ENCODE results near the gene SIX4. TPM values are rescaled to one million over a fixed set of nuclear protein-coding genes. Genes with fewer than 3 reads are reported as not detected.

SIX4 gene
- under 1 TPM in 5 of 6 experiments, not detected in 1; 0.04 to 0.43 (median 0.23) TPM for total RNA-seq
- long read RNA-seq: 0 reads

DNA sequence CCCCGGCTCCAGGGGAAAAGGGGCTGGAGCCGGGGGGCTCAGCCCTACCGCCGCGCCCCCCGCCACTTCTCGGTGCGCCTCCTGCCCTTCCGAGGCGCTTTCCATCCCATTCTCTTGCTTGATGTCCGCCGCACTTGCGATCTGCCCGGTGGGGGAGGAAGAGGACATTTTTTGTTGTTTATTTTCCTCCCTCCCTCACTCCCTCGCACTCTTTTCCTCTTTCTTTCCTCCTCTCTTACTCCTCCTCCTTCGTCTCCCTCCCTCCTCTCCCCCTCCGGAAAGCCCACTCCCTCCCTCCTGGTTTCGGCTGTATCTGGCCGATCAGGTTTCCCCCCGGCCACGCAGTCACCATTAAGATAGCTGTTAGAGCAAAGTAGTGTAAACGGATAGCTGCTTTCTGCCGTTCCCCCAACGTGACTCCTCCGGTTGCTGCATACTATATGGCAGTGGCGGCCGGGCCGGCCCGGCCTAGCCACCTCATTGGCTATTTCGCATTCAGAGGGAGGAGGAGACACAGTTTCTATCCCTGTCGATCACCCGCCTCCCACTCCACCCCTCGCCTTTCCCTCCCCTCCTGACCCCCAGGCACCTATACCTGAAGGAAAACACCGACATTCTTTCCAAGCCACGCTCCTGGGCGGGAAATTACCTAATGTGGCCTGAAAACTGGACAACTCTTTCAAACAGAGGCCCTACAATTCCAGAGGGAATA, at the start of gene SIX4:
TSS of gene SIX4 (minus strand) at position 445 of the 712 bp plus-strand sequence. CDS start at position 168, 277 bp downstream.
- no peak for TF ChIP-seq POLR2A (IDR thresholded peaks at IDR 0.05)
- TF ChIP-seq, protein P1, sequence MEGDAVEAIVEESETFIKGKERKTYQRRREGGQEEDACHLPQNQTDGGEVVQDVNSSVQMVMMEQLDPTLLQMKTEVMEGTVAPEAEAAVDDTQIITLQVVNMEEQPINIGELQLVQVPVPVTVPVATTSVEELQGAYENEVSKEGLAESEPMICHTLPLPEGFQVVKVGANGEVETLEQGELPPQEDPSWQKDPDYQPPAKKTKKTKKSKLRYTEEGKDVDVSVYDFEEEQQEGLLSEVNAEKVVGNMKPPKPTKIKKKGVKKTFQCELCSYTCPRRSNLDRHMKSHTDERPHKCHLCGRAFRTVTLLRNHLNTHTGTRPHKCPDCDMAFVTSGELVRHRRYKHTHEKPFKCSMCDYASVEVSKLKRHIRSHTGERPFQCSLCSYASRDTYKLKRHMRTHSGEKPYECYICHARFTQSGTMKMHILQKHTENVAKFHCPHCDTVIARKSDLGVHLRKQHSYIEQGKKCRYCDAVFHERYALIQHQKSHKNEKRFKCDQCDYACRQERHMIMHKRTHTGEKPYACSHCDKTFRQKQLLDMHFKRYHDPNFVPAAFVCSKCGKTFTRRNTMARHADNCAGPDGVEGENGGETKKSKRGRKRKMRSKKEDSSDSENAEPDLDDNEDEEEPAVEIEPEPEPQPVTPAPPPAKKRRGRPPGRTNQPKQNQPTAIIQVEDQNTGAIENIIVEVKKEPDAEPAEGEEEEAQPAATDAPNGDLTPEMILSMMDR (IDR thresholded peaks at IDR 0.05): no peak
- DNase-seq: peak; percentile 48 to 59 (median 49)
- no peaks in the 10 kb centered on the region for H3K36me3 ChIP-seq
- H3K4me1 ChIP-seq: peaks cover 0 to 13% (median 5%) of the 10 kb centered on the region in 4 donors
- no peaks in the 10 kb centered on the region for H3K27me3 ChIP-seq
- ATAC-seq: peak; percentile 57 to 81 (median 72)
- 5% methylated on average over 28 of the region's 36 CpGs for WGBS (ENCODE audit: insufficient coverage, low coverage, low lambda C conversion rate, missing lambda C conversion rate)
- H3K27ac ChIP-seq: no peak within 1 kb of the TSS
- H3K4me3 ChIP-seq: peak within 1 kb of the TSS; percentile 53 to 56 (median 56)
- H3K9me3 ChIP-seq: no peaks in the 10 kb centered on the region
- intact Hi-C loops (cut with DNase I): loop anchor here in 1 of 2 donors (10.0 kb wide), 1 partner anchor 69 kb away; no protein-coding TSS in a partner anchor

DNA sequence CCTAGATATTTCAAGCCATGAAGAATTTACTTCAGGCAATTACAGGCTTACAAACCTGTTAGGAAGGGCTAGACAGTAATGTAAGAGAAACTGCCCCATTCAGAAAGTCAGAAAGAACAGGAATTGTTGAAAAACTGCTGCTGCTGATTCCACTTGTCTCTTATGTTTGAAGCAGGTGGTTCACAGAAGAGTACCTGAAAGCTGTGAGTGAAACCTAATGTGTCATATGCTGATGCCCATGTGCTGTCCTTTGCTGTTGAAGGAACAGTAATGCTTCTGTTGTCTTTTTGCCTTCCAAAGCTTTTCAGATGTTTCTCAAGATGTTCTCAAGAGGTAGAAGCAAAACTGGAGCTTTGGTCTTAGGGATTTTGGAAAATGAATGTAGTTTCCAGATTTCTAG, 49.4 kb upstream of the SIX4 start:
- TF ChIP-seq, protein P1 (IDR thresholded peaks at IDR 0.05): no peak
- TF ChIP-seq POLR2A (IDR thresholded peaks at IDR 0.05): no peak
- ATAC-seq (no peak), DNase-seq (no peak)
- H3K27ac ChIP-seq: no peak overlapping the region
- no peaks in the 10 kb centered on the region for H3K27me3 ChIP-seq
- H3K4me3 ChIP-seq: no peak overlapping the region
- H3K9me3 ChIP-seq: no peaks in the 10 kb centered on the region
- intact Hi-C loops (cut with DNase I): no loop called here
- H3K4me1 ChIP-seq: no peaks in the 10 kb centered on the region
- H3K36me3 ChIP-seq: no peaks in the 10 kb centered on the region

DNA sequence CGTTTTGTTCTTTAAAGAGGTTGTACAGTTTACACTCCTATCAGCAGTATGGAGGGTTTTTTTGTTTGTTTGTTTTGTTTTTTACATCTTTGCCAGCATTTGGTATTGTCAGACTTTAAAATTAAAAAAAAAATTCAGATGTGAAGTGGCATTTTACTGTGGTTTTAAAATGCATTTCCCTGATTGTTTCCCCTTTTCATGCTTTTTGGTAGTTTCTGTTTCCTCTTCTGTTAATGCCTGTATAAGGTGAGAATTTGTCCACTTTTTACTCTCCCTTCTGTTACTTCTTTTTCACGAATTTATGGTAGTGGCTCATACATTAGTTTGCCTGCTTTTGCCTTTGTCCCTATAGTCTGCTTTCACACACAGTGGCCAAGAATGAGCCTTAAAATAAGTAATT, 47.0 kb upstream of the SIX4 start:
- intact Hi-C loops (cut with DNase I): no loop called here
- ATAC-seq (no peak), DNase-seq (no peak)
- H3K36me3 ChIP-seq: no peaks in the 10 kb centered on the region
- 33% methylated on average over 2 of the region's 2 CpGs for WGBS (ENCODE audit: insufficient coverage, low coverage, low lambda C conversion rate, missing lambda C conversion rate)
- H3K27me3 ChIP-seq: no peaks in the 10 kb centered on the region
- no peak overlapping the region for H3K27ac ChIP-seq
- H3K4me1 ChIP-seq: no peaks in the 10 kb centered on the region
- TF ChIP-seq, protein P1 (IDR thresholded peaks at IDR 0.05): no peak
- H3K4me3 ChIP-seq: no peak overlapping the region
- no peaks in the 10 kb centered on the region for H3K9me3 ChIP-seq

DNA sequence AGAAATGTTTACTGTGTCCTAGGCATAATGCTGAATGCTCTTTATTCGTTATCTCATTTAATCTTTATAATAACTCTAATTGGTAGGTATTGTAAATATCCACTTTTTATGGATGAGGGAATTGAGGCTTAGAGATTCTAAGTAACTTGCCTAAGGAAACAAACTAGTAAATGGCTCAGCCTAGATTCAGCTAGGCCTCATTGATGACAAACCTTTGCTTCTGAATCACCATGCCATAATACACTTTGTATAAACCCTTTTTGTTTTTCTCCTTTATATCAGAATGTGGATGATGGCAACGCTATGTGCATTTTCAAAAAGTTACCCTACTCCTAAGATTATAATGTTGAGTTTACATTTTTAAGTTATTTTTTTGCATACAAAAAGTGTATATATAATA, 44.5 kb upstream of the SIX4 start:
- WGBS (ENCODE audit: insufficient coverage, low coverage, low lambda C conversion rate, missing lambda C conversion rate): 89% methylated on average over 2 of the region's 2 CpGs
- ATAC-seq: no peak
- no peaks in the 10 kb centered on the region for H3K36me3 ChIP-seq
- TF ChIP-seq POLR2A (IDR thresholded peaks at IDR 0.05): no peak
- DNase-seq: no peak
- intact Hi-C loops (cut with DNase I): no loop called here
- no peaks in the 10 kb centered on the region for H3K4me1 ChIP-seq
- H3K4me3 ChIP-seq: no peak overlapping the region
- no peaks in the 10 kb centered on the region for H3K27me3 ChIP-seq
- H3K27ac ChIP-seq: no peak overlapping the region
- no peaks in the 10 kb centered on the region for H3K9me3 ChIP-seq

DNA sequence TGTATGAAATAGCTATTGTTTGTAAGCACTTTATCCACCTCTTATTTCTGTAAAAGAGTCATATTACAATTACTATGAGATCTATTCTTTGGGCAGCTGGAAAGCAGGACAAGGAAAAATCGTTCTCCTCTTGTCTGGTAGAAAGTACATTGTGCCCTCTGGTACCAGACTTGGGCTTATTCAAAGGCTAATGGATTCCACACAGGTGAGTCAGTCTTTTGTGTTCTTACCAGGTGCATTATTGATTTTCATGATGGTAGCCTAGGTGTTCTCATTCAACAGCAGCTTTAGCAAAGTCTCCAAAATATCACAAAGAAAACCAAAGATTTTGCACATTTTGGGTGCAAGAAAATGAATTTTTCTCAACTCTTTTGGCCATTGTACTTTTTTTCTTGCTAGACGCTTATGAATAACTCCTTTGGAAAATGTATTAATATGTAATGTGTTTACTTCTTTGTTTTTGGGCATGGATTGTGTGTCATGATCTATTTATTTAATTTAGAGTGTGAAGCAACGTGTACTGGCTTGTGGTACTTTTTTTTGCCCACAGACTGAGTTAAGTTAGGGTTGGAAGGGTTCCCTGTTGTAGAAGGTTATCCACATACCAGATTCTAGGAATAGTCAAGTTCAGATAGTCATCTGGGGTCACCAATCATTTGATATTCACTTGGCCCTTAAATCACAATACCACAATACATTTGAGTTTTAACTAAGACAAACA, 36.7 kb upstream of the SIX4 start:
- 71% methylated on average over 3 of the region's 3 CpGs for WGBS (ENCODE audit: insufficient coverage, low coverage, low lambda C conversion rate, missing lambda C conversion rate)
- no peak for DNase-seq
- no peak for TF ChIP-seq POLR2A (IDR thresholded peaks at IDR 0.05)
- TF ChIP-seq, protein P1 (IDR thresholded peaks at IDR 0.05): no peak
- Histone ChIP-seq H3K27ac (no peak overlapping the region), H3K4me3 (no peak overlapping the region), H3K4me1 (no peaks in the 10 kb centered on the region), H3K36me3 (no peaks in the 10 kb centered on the region), H3K9me3 (no peaks in the 10 kb centered on the region), H3K27me3 (no peaks in the 10 kb centered on the region)
- ATAC-seq: peak in 1 of 4 donors; percentile 43
- intact Hi-C loops (cut with DNase I): no loop called here
